PFSK-1 (cell line): Measurements from ENCODE around the gene C19orf73.

Experiments used
- FOXP2 ChIP-seq: optimal IDR thresholded peaks from 2 replicates; pipeline ENCODE3; 2011; ENCODE audit warnings: borderline replicate concordance, control low read depth, inconsistent platforms; ENCODE audit not compliant: insufficient read depth; ENCODE audit errors: extremely low read length, extremely low read depth
- POLR2AphosphoS5 ChIP-seq: IDR thresholded peaks from 2 replicates; pipeline ENCODE4 v1.6.1; 2012; ENCODE audit warnings: low read depth, mild to moderate bottlenecking, control low read depth, low read length, moderate library complexity
- SIN3A ChIP-seq: IDR thresholded peaks from 2 replicates; pipeline ENCODE4 v1.6.1; 2012; ENCODE audit warnings: mild to moderate bottlenecking, low read length, moderate library complexity, borderline replicate concordance; ENCODE audit not compliant: insufficient read depth
- TAF1 ChIP-seq: IDR thresholded peaks from 2 replicates; pipeline ENCODE4 v1.6.1; 2012; ENCODE audit warnings: low read length, control low read depth, borderline replicate concordance; ENCODE audit not compliant: insufficient read depth
- TF ChIP-seq, protein P1 (sequence below), 2 experiments: IDR thresholded peaks; 2 replicates each; pipeline versions ENCODE4 v1.6.1 to v1.8.0; 2011 to 2012; ENCODE audit warnings: low read depth in 2 of 2, low read length in 2 of 2, control low read depth in 1 of 2, inconsistent platforms in 1 of 2, mild to moderate bottlenecking in 1 of 2, moderate library complexity in 1 of 2; ENCODE audit not compliant: insufficient read depth in 1 of 2

Gene C19orf73

DNA sequence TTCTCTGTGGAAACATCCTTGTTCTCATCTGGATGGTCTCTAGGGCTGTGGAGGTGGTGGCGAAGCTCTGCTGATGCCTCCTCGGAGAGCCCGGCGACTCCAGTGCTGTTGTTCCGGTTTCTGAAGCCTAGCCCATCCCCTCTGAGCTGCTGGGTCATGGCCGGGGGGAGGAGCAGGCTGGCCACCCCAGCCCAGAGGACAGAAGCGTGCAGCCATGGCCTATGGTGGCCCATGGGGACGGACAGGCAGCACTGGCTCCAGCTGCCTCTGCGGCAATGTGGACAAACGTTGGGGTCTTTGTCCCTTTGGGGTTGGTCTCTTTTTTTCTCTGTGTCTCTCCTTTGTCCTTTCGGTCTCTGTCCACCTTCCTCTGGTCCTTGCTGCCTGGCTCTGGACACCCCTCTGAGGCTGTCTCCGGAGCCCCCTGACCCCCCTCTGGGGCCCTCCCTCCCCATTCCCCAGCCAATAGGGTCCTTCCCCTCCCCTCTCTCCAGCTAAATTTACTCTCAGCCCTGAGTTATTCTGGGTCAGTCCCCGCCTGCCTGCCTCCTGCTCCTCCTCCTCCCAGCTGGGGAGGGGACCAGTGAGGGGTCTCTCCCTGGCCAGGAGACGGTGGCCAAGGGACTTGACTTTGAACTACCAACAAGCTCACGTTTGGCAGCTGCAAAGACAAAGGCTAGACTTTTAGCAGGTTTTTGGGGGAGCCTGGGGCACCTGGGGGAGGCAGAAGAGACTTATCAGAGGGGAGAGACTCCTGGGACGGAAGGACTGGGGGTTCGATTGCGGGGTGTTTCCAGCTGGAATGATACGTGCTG, 36.3 kb upstream of the C19orf73 start, which contains the start of gene HRC:
Gene HRC, minus strand, starts transcription at position 392 of the 815 bp plus-strand sequence. Its CDS starts 159 bp downstream, at position 233.
- TF ChIP-seq, protein P1, sequence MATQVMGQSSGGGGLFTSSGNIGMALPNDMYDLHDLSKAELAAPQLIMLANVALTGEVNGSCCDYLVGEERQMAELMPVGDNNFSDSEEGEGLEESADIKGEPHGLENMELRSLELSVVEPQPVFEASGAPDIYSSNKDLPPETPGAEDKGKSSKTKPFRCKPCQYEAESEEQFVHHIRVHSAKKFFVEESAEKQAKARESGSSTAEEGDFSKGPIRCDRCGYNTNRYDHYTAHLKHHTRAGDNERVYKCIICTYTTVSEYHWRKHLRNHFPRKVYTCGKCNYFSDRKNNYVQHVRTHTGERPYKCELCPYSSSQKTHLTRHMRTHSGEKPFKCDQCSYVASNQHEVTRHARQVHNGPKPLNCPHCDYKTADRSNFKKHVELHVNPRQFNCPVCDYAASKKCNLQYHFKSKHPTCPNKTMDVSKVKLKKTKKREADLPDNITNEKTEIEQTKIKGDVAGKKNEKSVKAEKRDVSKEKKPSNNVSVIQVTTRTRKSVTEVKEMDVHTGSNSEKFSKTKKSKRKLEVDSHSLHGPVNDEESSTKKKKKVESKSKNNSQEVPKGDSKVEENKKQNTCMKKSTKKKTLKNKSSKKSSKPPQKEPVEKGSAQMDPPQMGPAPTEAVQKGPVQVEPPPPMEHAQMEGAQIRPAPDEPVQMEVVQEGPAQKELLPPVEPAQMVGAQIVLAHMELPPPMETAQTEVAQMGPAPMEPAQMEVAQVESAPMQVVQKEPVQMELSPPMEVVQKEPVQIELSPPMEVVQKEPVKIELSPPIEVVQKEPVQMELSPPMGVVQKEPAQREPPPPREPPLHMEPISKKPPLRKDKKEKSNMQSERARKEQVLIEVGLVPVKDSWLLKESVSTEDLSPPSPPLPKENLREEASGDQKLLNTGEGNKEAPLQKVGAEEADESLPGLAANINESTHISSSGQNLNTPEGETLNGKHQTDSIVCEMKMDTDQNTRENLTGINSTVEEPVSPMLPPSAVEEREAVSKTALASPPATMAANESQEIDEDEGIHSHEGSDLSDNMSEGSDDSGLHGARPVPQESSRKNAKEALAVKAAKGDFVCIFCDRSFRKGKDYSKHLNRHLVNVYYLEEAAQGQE (IDR thresholded peaks at IDR 0.05; ENCODE audit: insufficient read depth in 1 of 2, low read depth in 2 of 2, low read length in 2 of 2) = no peak
- TF ChIP-seq SIN3A = no peak

- TF ChIP-seq POLR2AphosphoS5 = no peak
- TF ChIP-seq SIN3A = no peak
- TF ChIP-seq TAF1 = no peak
Observed at GRCh38 chr19:49154279-49154678, 35.3 kb upstream of the C19orf73 start.

DNA sequence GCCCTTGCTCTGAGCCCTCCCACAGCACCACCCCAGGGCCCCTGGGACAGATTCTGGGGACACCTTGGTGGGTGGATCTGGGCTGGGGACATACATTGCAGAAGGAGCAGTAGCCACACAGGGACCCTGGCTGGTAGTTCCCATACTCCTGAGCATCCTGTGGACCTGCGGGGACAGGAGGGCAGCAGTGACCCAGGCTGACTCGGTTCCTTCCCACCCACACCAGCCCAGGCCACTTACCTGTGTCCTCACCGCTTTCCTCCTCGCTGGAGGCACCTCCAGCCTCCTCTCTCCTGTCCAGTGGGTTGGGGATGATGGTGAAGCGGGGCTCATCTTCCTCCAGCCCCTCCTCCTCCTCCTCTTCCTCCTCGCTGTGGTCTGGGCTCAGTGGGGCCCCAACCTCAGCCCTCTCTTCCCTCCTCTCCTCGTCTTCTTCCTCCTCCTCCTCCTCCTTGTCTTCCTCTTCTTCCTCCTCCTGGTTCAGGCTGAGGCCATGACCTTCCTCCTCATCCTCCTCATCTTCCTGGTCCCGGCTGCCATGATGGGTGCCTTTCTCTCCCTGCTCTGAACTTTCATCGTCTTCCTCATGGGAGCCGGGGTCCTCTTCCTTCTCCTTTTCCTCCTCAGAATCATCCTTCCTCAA, 34.3 kb upstream of the C19orf73 start:
- TF ChIP-seq SIN3A = no peak
- no peak for TF ChIP-seq TAF1
- TF ChIP-seq FOXP2 = no peak
- no peak for TF ChIP-seq POLR2AphosphoS5
- TF ChIP-seq, protein P1 (IDR thresholded peaks at IDR 0.05; ENCODE audit: insufficient read depth in 1 of 2, low read depth in 2 of 2, low read length in 2 of 2) = no peak

DNA sequence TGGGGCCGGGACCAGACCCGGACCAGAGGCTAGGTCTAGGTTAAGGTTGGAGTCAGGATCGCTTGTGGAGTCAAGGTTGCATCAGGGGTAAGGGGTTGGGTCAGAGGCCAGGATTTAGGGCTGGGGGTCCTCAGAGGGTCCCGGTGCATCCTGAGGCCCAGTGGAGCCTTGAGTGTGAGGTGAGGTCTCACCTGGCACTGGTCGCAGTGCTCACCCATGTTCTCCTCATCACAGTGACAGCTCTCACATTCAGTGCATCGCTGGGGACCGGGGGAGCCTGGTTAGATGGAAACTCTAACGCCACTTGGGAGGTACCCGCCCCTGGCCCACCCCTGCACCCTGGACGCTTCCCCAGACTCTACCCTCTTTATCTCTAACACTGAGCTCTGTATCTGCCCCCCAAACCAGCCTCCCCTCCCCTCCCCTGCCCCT, 33.2 kb upstream of the C19orf73 start:
- TF ChIP-seq SIN3A (no peak), POLR2AphosphoS5 (no peak), FOXP2 (no peak), TAF1 (no peak)
- TF ChIP-seq, protein P1 (IDR thresholded peaks at IDR 0.05; ENCODE audit: insufficient read depth in 1 of 2, low read depth in 2 of 2, low read length in 2 of 2) = no peak

DNA sequence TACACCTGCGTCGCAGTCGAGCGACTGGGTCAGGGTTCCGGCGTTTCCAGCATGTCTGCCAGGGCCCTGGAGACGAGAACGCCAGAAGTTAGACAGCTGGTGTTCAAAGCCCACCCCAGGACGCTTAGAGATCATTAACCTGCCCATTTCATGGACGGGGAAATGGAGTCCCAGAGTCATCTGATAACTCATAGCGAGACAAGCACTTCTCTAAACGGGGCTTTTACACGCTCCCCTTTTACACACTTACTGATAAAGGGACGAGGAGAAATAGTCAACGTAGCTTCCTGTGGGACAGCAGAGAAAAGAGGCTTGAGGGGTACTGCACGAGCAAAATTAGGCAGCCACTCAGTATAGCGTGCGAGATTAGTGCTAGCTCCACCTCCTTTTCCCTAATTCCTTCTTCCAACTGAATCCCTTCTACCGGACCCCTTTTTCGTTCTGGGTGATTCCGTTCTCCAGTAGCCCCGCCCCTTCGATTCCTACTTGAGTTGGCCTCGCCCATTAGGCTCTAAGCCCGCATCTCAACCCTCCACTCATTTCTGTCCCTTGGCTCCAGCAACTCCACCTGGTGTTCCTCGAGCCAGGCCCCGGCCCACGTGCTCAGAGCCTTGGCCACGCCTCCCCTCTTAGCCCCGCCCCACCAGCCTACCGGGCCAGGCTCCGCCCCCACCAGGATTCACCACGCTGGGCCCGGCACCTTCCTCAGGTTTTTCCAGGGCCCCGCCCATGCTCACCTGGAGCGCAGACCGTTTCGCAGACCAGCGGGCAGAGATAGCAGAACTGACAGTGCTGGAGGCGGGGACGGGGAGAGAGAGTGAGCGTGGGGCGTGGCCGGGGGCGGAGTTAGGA, 32.5 kb upstream of the C19orf73 start:
- TF ChIP-seq FOXP2 = peak; percentile 11
- TF ChIP-seq SIN3A = no peak

GRCh38 chr19:49150944-49151243, 32.0 kb upstream of the C19orf73 start:
- no peak for TF ChIP-seq TAF1
- no peak for TF ChIP-seq SIN3A
- no peak for TF ChIP-seq FOXP2
- TF ChIP-seq, protein P1 (IDR thresholded peaks at IDR 0.05; ENCODE audit: insufficient read depth in 1 of 2, low read depth in 2 of 2, low read length in 2 of 2) = no peak
